ENCODE results near the gene IL36RN.
A peak's percentile ranks its signal among the peaks of the same experiment; 100 is the strongest.
"Not testable (repeated sequence)": the region's sequence is repeated elsewhere in the genome, so short reads cannot be mapped to it uniquely, and the experiment has no call there.

The IL36RN gene

DNA sequence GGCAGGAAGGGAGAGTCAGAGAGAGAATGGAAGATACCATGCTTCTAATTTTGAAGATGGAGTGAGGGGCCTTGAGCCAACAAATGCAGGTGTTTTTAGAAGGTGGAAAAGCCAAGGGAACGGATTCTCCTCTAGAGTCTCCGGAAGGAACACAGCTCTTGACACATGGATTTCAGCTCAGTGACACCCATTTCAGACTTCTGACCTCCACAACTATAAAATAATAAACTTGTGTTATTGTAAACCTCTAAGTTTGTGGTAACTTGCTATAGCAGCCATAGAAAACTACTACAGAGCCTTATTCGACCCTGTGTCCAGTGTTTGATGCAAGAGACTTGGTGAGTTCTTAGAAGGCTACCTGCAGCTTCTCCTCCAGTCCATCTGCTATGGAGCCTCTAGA, 16.6 kb downstream of the IL36RN start:
- DNase-seq = no peak

DNA sequence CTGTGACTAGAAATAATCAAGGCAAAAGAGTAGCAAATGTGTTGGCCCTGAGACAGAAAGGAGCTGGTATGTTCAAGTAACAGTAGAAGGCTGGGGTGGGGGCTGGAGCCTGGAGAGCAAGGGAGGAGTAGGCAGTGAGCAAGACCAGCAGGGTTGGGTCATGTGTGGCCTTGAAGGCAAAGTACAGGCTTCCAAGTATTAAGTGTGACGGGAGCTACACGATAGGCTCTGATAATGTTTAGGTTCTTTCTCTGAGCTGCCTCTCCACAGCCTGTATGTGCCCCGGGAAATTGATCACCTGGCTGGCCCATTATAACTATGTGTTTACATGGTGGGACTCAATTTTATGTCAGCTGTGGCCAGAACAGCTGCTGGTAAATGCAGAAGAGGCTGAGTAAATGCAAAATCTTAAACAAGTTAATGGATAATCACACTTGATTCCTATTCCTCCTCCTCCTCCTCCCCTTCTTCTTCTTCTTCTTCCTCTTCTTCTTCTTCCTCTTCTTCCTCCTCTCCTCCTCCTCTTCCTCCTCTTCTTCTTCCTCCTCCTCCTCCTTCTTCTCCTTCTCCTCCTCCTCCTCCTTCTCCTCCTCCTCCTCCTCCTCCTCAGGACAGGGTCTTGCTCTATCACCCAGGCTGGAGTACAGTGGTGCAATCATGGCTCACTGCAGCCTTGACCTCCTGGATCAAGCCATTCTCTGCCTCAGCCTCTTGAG, 18.1 kb downstream of the IL36RN start:
- DNase-seq = no peak

DNA sequence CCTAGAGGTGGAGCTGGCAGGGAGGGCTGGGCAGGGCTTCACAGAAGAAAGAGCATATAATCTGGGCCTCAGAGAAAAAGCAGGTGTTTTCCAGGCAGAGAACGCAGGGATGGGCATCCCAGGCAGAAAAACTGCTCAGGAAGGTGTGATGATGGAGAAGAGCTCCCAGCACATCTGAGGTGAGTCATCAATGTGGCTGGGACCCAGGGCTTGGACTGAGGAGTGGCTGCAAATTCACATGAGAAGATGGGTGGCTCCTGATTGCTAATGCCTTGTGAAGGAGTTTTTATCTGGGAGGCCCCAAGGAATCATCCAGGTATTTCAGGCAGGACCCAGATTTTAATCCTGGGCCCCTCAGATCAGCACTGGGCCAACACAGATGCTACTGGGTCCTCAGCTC, 18.9 kb downstream of the IL36RN start:
- DNase-seq = no peak

DNA sequence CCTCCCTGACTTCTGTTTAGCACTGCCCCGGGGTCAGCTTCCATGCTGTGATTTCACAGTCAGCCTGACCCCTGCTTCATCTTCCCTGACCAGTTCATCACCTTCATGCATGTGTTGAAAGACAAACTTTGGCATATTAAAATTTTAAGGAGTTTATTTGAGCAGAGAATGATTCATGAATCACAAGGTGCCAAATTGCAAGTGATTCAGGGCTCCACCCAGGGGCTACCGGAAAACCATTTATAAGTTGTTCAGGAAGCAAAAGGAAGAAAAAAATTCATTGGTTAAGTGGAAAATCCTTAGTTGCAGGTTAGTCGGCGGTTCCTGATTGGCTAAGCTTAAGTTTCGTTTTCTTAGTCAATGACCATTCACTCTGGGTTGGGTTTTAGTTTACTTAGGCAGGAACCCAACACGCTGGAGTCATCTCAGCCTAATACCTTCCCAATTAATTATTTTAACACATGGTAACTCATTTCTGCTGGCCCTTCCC, 19.4 kb downstream of the IL36RN start:
- DNase-seq = no peak

DNA sequence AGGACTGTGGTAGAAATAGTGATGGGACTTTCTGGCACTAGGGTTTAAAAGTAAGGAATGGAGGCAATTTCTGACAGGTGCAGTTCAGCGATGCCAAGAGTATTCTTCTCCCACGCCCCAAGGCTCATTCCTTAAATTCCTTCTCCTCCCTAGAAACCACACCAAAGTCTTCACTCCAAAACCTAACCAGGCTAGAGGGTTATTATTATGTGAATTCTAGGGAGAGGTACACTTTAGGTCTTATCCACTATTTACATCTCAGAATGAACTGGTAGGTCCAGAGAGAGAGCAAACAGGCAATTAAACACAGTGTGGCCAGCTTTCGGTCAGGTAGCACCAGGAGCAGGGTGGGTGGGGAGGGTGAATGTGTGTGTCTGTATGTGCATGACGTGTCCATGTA, 20.1 kb downstream of the IL36RN start:
- no peak for DNase-seq

DNA sequence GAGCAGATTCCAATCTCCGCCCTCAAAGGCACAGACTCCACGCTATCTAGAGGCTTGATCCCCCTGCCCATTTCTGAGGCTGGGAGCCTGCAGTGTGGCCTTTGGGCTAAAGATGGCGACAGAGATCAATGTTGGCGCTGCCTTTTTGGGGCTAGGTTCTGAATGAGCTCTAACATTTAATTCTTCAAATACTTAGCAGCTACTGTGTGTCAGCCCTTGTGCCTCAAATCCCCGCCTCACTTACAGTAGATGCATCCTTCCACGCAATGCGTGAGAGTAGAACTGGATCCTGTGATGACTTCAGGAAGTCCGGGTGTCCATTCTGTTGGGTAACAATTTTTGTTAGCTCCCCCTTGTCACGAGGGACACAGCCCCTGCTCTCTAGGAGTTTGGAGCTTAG, 21.1 kb downstream of the IL36RN start:
- peak; percentile 18 to 25 for DNase-seq

DNA sequence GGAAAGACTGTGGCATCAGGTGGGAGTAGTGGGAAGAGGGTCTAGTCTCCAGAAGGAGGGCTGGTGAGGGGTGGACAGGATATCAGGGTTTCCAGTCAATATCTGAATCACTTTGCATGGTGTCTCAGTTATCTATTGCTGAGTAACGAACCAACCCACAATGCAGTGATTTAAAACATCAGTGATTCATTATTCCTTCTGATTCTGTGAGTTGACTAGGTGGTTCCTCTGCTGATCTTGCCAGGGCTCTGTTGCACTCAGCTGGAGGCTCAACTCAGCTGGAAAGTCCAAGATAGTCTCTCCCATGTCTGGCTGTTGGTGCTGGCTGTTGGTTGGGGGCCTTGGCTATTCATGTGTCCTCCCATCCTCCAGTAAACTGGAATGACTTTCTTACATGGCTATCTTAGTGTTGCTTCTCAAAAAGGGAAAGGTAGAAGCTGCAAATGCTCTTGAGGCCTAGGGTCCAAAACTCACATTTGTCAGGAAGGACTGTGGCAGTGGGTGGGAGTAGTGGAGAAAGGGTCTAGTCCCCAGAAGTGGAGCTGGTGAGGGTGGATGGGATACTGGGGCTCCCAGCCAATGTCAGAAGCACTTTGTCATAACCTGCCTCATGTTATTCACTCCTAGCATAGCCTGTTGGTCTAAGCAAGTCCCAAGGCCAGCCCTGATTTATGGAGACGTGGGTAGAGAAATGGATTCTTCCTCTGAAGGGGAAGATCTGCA, 22.7 kb downstream of the IL36RN start:
- no peak for DNase-seq

DNA sequence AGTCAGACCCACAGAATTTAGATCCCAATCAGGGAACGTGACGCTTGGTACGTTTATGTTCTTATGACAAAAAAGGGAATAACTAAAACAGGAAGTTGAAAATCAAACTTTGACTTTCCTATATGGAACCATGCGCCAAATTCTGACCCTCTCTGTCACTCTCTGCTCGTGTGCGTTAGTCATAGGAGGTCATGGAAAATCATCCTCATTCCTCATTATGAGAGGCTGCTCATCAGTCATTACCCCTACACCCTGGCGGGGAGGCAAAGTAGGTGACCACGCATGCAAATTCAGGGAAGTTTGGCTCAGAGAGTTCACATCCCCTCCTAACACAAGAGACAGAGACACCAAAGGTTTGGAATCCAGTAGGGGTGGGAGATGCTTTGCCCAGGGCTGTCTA, 24.3 kb downstream of the IL36RN start:
- DNase-seq = no peak

DNA sequence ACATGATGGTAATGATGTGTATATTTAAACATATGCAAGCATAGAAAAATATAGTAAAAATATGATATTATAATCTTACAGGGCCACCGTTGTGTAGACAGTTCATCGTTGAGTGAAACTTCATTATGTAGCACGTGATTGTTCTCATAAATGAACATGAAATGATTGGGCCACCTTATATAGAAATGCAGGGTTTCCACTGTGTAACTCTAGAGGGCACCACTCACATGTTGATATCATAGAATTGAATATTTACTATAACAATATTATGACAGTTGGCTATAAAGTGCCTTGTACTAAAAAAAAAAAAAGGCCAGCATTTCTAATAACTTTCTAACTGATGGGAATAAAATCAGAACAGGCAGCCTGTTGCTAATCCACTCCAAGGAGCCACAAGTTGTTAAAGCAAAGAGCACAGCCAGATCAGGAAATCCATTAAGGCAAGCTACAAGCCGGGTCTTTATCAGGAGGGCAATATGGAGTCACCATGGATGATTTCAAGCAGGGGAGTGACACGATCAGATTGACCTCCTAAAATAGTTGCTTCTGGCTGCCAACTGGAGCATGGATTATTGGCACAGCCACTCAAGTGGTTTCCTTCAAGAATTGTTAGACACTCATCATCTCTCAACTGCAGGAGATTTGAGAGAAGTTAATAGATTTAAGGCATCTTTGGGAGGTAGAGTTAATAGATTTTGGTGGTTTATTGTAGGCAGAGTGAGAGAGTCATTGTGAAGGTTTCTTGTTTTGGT, 25.4 kb downstream of the IL36RN start:
- no peak for DNase-seq

DNA sequence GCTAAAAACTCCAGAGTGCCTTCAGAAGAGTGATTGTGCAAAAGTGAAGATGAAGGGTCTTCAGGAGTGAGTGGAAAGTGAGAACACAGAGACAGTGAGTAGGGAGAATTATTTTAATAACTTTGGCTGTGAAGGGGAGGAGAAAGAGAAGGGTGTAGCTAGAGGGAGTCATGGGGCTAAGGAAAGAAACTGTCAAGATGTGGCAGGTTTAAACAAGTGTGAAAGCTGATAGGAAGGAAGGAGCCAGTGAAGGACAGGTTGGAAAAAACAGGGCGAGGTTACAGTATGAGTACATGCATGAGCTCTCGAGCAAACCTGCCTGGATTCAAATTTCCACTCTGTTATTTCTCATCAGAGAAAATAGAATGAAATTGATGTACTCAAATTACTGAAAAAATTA, 26.5 kb downstream of the IL36RN start:
- DNase-seq = no peak

DNA sequence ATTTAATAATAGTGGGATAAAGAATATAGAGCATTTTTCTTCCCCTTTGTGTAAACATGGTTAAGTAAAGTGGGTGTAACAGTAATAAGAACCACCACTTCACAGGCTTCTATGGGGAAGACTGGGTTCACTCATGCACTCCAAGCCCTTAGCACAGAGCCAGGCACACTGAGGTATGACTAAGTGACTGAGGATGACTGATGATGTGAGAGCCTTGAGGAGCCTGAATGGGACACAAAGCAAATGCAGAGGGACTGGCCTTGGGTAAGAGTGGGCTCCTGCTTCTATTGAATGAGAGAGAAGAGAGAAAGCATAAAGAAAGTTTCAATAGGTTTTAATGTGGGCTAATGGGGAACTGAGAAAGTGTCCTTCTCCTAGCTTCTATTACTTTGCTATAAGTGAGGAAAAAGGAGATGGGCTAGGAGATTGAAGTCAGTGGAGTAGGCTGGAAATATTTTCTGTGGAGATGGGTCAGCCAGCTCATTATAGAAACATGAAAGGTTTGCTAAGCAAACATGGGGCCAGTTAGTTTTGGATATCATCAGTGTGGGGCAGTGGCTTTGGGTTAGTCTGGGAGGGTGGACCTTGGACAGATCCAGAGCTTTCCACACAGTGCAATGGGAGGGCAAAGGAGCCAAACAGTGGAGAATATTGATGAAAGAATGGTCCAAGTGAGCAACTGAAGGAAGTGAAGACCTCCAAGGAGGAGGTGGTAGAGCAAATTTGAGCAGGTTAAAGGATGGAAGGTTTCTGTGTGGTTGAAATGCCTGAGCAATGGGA, 29.4 kb downstream of the IL36RN start:
- DNase-seq = no peak

DNA sequence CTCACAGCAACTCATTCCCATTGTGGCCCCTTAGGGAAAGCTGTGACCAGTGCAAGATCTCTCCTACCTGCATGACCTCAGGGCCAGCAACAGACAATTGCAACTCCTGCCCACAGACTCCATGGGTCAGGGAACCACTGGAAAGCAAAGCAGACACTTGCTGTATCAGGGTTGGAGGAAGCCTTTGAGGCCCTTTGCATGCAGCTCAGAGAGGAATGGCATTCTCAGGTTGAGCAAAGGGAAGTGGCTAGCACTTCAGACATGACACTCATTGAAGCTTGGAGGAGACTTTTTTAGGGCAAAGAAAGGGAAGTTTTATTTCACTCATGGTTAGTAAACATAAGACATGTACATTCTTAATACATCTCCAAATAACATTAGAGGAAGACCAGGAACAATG, 30.9 kb downstream of the IL36RN start:
- DNase-seq = no peak

DNA sequence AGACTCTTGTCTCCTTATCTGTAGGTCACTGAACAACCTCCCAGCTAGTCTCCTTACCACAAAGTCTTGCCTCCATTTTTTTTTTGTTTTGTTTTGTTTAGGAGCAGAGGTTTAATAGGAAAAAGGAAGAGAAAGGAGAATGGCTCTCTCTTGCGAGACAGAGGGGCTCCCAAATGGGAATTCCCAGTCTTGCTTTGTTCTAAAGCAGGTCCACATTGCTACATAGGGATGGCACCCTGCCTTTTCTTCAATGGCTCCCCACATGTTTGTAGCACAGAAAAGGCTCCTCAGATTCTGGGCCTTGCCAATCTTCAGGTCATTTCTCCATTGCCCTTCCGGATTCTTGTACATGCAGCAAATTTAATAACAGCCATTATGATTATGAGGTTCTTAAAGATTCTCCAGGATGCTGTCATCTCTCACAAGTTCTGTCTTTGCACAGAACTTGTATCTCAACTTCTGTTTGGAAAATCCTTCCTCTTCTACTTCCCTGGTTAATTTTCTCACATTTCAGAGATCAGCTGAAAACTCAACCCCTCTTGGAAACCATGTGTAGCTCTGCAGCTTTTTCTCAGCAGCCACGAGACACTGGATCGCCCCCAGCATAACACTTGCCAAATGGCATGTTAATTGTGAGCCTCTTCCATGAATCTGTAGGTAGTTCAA, 32.4 kb downstream of the IL36RN start:
- no peak for DNase-seq

DNA sequence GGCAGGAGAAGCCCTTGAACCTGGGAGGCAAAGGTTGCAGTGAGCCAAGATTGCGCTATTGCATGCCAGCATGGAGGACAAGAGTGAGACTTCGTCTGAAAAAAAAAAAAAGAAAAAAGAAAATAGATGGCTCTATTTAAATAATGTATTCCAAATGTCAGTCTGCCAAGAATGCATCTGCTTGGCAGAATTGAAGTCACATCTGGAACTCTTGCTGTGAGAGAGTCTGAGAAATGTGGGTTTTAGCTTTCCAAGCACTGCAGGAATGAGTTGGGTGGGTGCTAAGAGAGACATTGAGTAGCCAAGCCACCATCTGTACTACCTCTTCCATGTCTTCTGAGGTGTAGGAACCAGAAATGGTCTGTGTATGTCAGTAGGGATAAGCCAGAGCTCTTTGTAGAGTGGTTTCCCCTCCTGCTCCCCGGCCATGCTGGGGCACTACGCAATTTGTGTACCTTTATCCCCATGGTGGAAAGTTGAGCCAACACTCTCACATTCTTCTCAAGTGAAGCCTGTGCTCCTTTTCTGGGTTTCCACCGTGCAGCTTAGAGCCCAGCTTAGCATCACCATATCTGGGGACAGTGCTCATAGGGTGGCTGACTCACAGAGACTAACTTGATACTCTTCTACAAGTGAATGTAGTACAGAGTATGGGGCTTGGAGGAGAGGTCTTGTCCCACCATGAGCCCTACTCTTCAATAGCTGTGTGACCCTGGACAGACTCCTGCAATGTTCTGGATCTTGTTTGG, 34.0 kb downstream of the IL36RN start:
- no peak for DNase-seq

DNA sequence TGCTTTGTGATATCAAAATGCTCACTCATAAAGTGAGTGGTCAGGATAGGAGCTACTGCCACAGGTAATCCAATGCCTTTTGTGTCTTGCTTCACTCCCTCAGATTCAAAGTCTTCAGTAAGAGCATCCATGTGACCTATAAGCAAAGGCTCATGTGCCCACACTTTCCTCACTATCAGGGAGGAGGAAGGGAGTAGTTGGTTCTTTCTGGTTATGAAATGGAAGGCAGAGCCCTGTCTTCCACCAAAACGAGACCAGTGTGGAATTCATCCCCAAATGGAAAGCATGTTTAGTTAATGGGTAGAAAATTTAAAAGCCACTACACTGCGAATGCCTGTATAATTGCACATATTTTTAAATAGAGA, 34.6 kb downstream of the IL36RN start:
- no peak for DNase-seq

DNA sequence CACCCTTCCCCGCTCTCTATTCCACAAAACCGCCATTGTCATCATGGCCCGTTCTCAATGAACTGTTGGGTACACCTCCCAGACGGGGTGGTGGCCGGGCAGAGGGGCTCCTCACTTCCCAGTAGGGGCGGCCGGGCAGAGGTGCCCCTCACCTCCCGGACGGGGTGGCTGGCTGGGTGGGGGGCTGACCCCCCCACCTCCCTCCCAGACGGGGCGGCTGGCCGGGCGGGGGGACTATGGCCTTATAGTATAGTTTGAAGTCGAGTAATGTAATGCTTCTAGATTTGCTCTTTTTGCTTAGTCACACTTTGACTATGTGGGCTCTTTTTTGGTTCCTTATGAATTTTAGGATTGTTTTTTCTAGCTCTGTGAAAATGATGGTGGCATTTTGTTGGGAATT, 37.3 kb downstream of the IL36RN start:
- not testable (repeated sequence) for DNase-seq

DNA sequence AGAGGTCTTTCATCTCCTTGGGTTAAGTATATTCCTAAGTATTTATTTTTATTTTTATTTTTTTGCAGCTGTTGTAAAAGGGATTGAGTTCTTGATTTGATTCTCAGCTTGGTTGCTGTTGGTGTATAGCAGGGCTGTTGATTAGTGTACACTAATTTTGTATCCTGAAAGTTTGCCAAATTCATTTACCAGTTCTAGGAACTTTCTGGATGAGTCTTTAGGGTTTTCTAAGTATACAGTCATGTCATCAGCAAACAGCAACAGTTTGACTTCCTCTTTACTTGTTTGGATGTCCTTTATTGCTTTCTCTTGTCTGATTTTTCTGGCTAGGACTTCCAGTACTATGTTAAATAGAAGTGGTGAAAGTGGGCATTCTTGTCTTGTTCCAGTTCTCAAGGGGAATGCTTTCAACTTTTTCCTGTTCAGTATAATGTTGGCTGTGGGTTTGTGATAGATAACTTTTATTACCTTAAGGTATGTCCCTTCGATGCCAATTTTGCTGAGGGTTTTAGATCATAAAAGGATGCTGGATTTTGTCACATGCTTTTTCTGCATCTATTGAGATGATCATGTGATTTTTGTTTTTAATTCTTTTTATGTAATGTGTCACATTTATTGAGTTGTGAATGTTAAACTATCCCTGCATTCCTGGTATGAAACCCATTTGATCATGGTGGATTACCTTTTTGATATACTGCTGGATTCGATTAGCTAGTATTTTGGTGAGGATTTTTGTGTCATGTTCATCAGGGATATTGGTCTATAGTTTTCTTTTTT, 38.0 kb downstream of the IL36RN start:
- not testable (repeated sequence) for DNase-seq

DNA sequence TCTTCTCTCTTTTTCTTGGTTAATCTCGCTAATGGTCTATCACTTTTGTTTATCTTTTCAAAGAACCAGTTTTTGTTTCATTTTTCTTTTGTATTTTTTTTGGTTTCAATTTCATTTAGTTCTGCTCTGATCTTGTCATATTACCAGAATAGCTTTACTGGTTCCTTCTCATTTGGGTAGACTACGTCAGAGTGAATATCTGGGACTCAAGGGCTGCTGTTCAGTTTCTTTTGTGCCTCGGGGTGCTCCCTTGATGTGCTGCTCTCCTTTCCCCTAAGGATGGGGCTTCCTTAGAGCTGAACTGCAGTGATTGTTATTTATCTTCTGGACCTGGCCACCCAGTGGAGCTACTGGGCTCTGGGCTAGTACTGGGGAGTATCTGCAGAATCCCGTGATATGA, 39.0 kb downstream of the IL36RN start:
- no peak for DNase-seq

DNA sequence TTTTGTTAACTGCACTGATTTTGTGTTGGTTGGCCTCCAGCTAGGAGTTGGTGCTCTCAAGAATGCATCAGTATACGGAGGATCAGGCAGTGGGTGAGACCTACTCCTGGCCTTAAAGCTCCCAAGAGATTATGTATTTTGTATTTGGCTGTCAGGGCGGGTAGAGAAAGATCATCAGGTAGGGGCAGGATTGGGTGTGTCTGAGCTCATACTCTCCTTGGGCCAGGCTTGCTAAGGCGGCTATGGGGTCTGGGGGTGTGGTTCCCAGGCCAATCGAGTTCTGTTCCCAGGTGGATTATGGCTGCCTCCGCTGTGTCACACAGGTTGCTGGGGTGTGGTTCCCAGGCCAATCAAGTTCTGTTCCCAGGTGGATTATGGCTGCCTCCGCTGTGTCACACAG, 39.5 kb downstream of the IL36RN start:
- DNase-seq = no peak

DNA sequence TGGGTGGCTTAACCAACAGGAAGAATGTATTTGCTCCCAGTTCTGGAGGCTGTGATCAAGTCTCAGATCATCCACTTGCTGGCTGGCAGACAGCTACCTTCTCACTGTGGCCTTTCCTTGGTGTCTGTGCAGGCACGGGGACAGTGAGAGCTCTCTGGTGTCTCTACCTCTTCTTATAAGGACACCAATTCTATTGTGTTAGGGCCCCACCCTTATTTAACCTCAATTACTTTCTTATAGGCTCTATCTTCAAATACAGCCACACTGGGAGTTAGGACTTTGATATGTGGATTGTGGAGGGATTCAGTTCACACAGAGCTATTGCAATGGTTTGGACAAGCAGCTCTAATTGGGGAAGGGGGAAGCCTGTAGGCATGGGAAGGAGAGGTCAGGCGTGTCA, 43.1 kb downstream of the IL36RN start:
- no peak for DNase-seq

DNA sequence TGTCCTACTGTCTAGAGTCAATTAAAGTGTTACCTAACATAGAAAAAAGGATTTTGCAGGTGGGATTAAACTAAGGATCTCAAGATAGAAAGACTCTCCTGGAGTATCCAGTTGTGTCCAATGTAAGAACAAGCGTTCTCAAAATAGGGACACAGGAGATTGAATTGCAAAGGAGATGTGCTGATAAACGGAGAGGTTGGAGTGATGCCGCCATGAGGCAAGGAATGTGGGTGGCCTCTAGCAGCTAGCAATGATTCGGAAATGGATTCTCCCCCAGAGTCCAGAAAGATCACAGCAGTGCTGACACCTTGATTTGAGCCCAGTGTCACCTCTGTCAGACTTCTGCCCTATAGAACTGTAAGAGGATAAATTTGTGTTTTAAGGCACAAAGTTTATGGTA, 44.3 kb downstream of the IL36RN start:
- DNase-seq = no peak
